OCI-LY1 (cell line): ENCODE results near the gene RGMA.

Experiments used
- H2AFZ ChIP-seq: fragments of 200-600 bp; sonication (generic), shearing (Covaris generic); 2 replicates; pipeline ENCODE4 v1.6.0; 2014; ENCODE audit warnings: antibody characterized with exemption, mild to moderate bottlenecking, low read length
- H3F3A ChIP-seq: fragments of 200-600 bp; sonication (generic), shearing (Covaris generic); 2 replicates; pipeline ENCODE4 v1.6.0; 2014; ENCODE audit warnings: mild to moderate bottlenecking, antibody characterized with exemption, low read length, moderate library complexity; ENCODE audit not compliant: insufficient read depth
- H3K27ac ChIP-seq: fragments of 200-600 bp; sonication (generic); 2 replicates; pipeline ENCODE4 v1.5.1; 2014; ENCODE audit warnings: low read length, mixed run types, mild to moderate bottlenecking, low read depth; ENCODE audit not compliant: poor library complexity, severe bottlenecking
- H3K27me3 ChIP-seq: fragments of 200-600 bp; sonication (generic); 2 replicates; pipeline ENCODE4 v1.6.0; 2014; ENCODE audit warnings: antibody characterized with exemption, mild to moderate bottlenecking, low read length, moderate library complexity; ENCODE audit not compliant: insufficient read depth
- H3K36me3 ChIP-seq: fragments of 200-600 bp; sonication (generic); 2 replicates; pipeline ENCODE4 v1.6.1; 2014; ENCODE audit warnings: mild to moderate bottlenecking, antibody characterized with exemption, low read length, moderate library complexity, mixed read lengths; ENCODE audit not compliant: insufficient read depth
- H3K4me1 ChIP-seq: fragments of 200-600 bp; sonication (generic); 2 replicates; pipeline ENCODE4 v1.5.1; 2014; ENCODE audit warnings: mild to moderate bottlenecking, low read length, moderate library complexity; ENCODE audit not compliant: insufficient read depth, severe bottlenecking
- H3K4me2 ChIP-seq: fragments of 200-600 bp; sonication (generic), shearing (Covaris generic); 2 replicates; pipeline ENCODE4 v1.6.1; 2014; ENCODE audit warnings: low read length
- H3K4me3 ChIP-seq: fragments of 200-600 bp; sonication (generic); 2 replicates; pipeline ENCODE4 v1.5.1; 2014; ENCODE audit warnings: low read length, low read depth, mild to moderate bottlenecking, mixed read lengths; ENCODE audit not compliant: poor library complexity, severe bottlenecking
- H3K79me2 ChIP-seq: fragments of 200-600 bp; shearing (Covaris generic); 2 replicates; pipeline ENCODE4 v1.6.1; 2016; ENCODE audit warnings: mixed run types, low read length, mixed read lengths; ENCODE audit not compliant: insufficient read depth
- H3K9ac ChIP-seq: fragments of 200-600 bp; sonication (generic), shearing (Covaris generic); 2 replicates; pipeline ENCODE4 v1.6.1; 2014; ENCODE audit warnings: mild to moderate bottlenecking, low read length, mixed read lengths
- H3K9me2 ChIP-seq: fragments of 200-600 bp; sonication (generic), shearing (Covaris generic); 2 replicates; pipeline ENCODE4 v1.6.1; 2014; ENCODE audit warnings: low read depth, mild to moderate bottlenecking, low read length, mixed read lengths
- H3K9me3 ChIP-seq: fragments of 200-600 bp; shearing (Covaris generic); 2 replicates; pipeline ENCODE4 v1.6.1; 2014; ENCODE audit warnings: low read length, mixed read lengths
- H4K20me1 ChIP-seq: fragments of 200-600 bp; sonication (generic), shearing (Covaris generic); 2 replicates; pipeline ENCODE4 v1.6.0; 2016; ENCODE audit warnings: mild to moderate bottlenecking, low read length; ENCODE audit not compliant: insufficient read depth
- EZH2 ChIP-seq: fragments of 200-600 bp; sonication (generic), shearing (Covaris generic); IDR thresholded peaks from 2 replicates; pipeline ENCODE4 v1.8.0; 2017; ENCODE audit warnings: borderline replicate concordance, mixed run types, mild to moderate bottlenecking, antibody characterized with exemption, low read length, moderate library complexity, mixed read lengths
- TF ChIP-seq, protein P1 (sequence below): fragments of 200-600 bp; sonication (generic), shearing (Covaris generic); IDR thresholded peaks from 2 replicates; pipeline ENCODE4 v1.5.1; 2017; ENCODE audit warnings: mild to moderate bottlenecking, antibody characterized with exemption, low read length, moderate library complexity, mixed read lengths

Gene RGMA

DNA sequence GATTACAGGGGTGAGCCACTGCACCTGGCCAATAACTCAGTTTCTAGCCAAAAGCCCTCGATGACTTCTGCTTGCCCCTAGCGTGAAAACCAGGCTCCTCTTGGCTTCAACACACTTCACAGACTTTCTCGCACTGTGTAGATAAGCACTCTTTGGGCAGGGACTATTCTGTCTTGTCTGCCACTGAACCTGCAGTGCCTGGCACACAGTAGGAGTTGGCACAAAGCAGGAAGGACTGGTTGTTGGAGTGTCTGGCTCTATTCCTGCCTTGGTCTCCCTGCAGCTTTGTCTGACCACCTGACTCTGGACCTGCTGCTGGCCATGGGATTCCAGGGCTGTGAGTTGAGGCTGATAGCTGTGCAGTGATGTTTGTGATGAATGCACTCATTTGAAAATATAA is 46.4 kb upstream of the RGMA start:
- Histone ChIP-seq H4K20me1 (no peaks in the 10 kb centered on the region), H3K27me3 (no peaks in the 10 kb centered on the region), H3K4me2 (no peak overlapping the region), H3K4me3 (no peak overlapping the region), H3K79me2 (no peaks in the 10 kb centered on the region), H3K9ac (no peak overlapping the region), H3K36me3 (no peaks in the 10 kb centered on the region), H3K9me3 (no peaks in the 10 kb centered on the region), H3K4me1 (no peaks in the 10 kb centered on the region), H3F3A (no peaks in the 10 kb centered on the region), H2AFZ (no peak overlapping the region), H3K9me2 (no peaks in the 10 kb centered on the region), H3K27ac (no peak overlapping the region)
- TF ChIP-seq, protein P1, sequence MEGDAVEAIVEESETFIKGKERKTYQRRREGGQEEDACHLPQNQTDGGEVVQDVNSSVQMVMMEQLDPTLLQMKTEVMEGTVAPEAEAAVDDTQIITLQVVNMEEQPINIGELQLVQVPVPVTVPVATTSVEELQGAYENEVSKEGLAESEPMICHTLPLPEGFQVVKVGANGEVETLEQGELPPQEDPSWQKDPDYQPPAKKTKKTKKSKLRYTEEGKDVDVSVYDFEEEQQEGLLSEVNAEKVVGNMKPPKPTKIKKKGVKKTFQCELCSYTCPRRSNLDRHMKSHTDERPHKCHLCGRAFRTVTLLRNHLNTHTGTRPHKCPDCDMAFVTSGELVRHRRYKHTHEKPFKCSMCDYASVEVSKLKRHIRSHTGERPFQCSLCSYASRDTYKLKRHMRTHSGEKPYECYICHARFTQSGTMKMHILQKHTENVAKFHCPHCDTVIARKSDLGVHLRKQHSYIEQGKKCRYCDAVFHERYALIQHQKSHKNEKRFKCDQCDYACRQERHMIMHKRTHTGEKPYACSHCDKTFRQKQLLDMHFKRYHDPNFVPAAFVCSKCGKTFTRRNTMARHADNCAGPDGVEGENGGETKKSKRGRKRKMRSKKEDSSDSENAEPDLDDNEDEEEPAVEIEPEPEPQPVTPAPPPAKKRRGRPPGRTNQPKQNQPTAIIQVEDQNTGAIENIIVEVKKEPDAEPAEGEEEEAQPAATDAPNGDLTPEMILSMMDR = no peak
- no peak for TF ChIP-seq EZH2

DNA sequence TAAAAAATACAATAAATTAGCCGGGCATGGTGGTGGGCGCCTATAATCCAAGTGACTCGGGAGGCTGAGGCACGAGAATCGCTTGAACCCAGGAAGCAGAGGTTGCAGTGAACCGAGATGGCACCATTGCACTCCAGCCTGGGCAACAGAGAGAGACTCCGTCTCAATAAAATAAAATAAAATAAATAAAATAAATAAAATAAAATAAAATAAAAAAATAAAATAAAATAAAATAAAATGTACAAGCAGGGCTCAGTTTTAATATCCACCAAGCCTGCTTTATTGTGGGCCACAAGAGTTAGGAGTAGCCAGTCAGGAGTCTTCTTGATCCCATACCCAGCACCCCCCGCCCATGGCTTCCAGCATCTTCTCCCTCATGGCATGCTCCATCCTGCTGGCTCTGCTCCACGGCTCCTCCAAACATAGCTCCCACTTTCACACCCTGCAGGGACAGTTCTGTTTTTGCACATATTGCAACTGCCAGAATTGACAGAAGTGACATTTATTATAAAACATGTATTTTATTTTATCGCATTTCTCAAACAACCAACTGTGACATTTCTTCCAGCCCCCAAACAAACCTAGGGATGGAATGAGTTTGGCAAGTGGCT is 42.6 kb upstream of the RGMA start:
- Histone ChIP-seq H3K36me3 (no peaks in the 10 kb centered on the region), H3K27ac (no peak overlapping the region), H3K4me2 (no peak overlapping the region), H3K4me3 (no peak overlapping the region), H3F3A (no peaks in the 10 kb centered on the region), H3K4me1 (no peaks in the 10 kb centered on the region), H2AFZ (no peak overlapping the region), H3K9me2 (no peaks in the 10 kb centered on the region), H3K27me3 (no peaks in the 10 kb centered on the region), H3K9me3 (no peaks in the 10 kb centered on the region), H4K20me1 (no peaks in the 10 kb centered on the region), H3K79me2 (no peaks in the 10 kb centered on the region), H3K9ac (no peak overlapping the region)
- TF ChIP-seq, protein P1 = no peak
- no peak for TF ChIP-seq EZH2

DNA sequence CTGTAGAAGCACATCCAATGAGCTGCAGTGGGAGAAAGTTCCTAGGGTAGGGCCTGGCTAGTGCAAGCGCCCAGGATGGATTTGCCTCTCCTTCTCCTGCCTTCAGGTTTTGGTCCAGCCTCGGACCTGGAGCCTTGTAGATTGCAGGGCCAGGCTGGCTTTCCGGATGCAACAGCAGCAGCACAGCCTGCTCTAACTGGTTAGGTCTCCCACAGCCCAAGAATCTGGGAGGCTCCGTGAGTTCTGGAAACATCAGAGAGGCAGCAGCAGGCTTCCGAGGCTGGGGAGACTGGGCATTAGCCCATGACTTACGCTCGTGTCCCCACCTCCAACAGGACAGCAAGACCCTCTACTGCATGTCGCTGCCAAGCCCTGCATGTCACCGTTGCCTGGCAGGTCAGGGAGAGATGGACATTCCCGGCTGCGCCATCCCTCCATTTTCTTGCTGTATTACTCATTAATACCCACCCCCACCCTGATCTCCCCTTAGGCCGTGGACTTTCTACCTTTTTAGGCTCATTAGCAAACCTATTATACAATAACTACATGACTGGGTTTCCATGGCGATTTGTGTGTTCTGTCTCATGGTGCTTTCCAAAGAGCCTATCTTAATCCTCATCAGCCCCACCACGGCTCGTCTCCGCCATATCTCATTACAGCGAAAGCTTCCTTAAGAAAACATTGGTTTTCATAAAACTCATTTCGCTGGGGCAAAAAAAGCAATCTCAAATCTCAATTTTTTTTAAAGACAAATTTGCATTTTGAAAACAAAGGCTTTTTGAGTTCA is 40.9 kb upstream of the RGMA start:
- H3K4me3 ChIP-seq = no peak overlapping the region
- H3K9me3 ChIP-seq = no peaks in the 10 kb centered on the region
- no peak overlapping the region for H3K4me2 ChIP-seq
- no peaks in the 10 kb centered on the region for H3F3A ChIP-seq
- H3K9ac ChIP-seq = no peak overlapping the region
- no peaks in the 10 kb centered on the region for H3K9me2 ChIP-seq
- H3K4me1 ChIP-seq = no peaks in the 10 kb centered on the region
- H3K79me2 ChIP-seq = no peaks in the 10 kb centered on the region
- no peaks in the 10 kb centered on the region for H4K20me1 ChIP-seq
- TF ChIP-seq EZH2 = no peak
- TF ChIP-seq, protein P1 = no peak
- H2AFZ ChIP-seq = no peak overlapping the region
- no peaks in the 10 kb centered on the region for H3K36me3 ChIP-seq
- no peaks in the 10 kb centered on the region for H3K27me3 ChIP-seq
- no peak overlapping the region for H3K27ac ChIP-seq
